ENCODE measurements around the gene HYKK.
"Not testable (repeated sequence)": the region's sequence is repeated elsewhere in the genome, so short reads cannot be mapped to it uniquely, and the experiment has no call there.

HYKK gene

GRCh38 chr15:78508272-78508671 lies 895 bp downstream of the HYKK start:
- no peak for ATAC-seq
- TF ChIP-seq CSRNP3 (CRISPR knock-in tag; IDR thresholded peaks at IDR 0.05) (no peak), OSR1 (CRISPR knock-in tag; IDR thresholded peaks at IDR 0.05) (no peak), TCF4 (CRISPR knock-in tag; IDR thresholded peaks at IDR 0.05; ENCODE audit: borderline replicate concordance) (no peak), ZFP30 (CRISPR knock-in tag; IDR thresholded peaks at IDR 0.05) (no peak), PPARA (CRISPR knock-in tag; IDR thresholded peaks at IDR 0.05; ENCODE audit: borderline replicate concordance) (no peak), GLIS3 (CRISPR knock-in tag; IDR thresholded peaks at IDR 0.05) (no peak), BACH2 (CRISPR knock-in tag; IDR thresholded peaks at IDR 0.05; ENCODE audit: borderline replicate concordance) (no peak), ZNF8 (CRISPR knock-in tag; IDR thresholded peaks at IDR 0.05) (no peak), CREB5 (CRISPR knock-in tag; IDR thresholded peaks at IDR 0.05; ENCODE audit: low read depth) (no peak), ISL1 (CRISPR knock-in tag; IDR thresholded peaks at IDR 0.05) (no peak), PATZ1 (CRISPR knock-in tag; IDR thresholded peaks at IDR 0.05; ENCODE audit: borderline replicate concordance) (no peak), ARNTL (CRISPR knock-in tag; IDR thresholded peaks at IDR 0.05; ENCODE audit: borderline replicate concordance, low read depth) (no peak), ESRRG (CRISPR knock-in tag; IDR thresholded peaks at IDR 0.05) (no peak)

- TF ChIP-seq ESRRG (CRISPR knock-in tag; IDR thresholded peaks at IDR 0.05) (no peak), ZC3H10 (CRISPR knock-in tag; IDR thresholded peaks at IDR 0.05) (no peak), ARNTL (CRISPR knock-in tag; IDR thresholded peaks at IDR 0.05; ENCODE audit: borderline replicate concordance, low read depth) (no peak), ZNF8 (CRISPR knock-in tag; IDR thresholded peaks at IDR 0.05) (no peak), GLIS3 (CRISPR knock-in tag; IDR thresholded peaks at IDR 0.05) (no peak), PPARA (CRISPR knock-in tag; IDR thresholded peaks at IDR 0.05; ENCODE audit: borderline replicate concordance) (no peak), CREB5 (CRISPR knock-in tag; IDR thresholded peaks at IDR 0.05; ENCODE audit: low read depth) (no peak), SNAI2 (CRISPR knock-in tag; IDR thresholded peaks at IDR 0.05) (no peak), CSDC2 (CRISPR knock-in tag; IDR thresholded peaks at IDR 0.05) (no peak), TCF4 (CRISPR knock-in tag; IDR thresholded peaks at IDR 0.05; ENCODE audit: borderline replicate concordance) (no peak), OSR1 (CRISPR knock-in tag; IDR thresholded peaks at IDR 0.05) (no peak), POU6F1 (CRISPR knock-in tag; IDR thresholded peaks at IDR 0.05; ENCODE audit: borderline replicate concordance, low read depth) (no peak), ZNF565 (CRISPR knock-in tag; conservative IDR thresholded peaks at IDR 0.05; ENCODE audit: low read depth) (no peak), RARB (CRISPR knock-in tag; IDR thresholded peaks at IDR 0.05) (no peak)
- ATAC-seq = no peak
These were observed 2.4 kb downstream of the HYKK start for GRCh38 chr15:78509726-78510312.

- not testable (repeated sequence) for ATAC-seq
These were observed 12.7 kb downstream of the HYKK start for GRCh38 chr15:78520035-78520434.

- no peak for ATAC-seq
- TF ChIP-seq TCF4 (CRISPR knock-in tag; IDR thresholded peaks at IDR 0.05; ENCODE audit: borderline replicate concordance) (no peak), SNAI2 (CRISPR knock-in tag; IDR thresholded peaks at IDR 0.05) (no peak), CSDC2 (CRISPR knock-in tag; IDR thresholded peaks at IDR 0.05) (no peak), CSRNP3 (CRISPR knock-in tag; IDR thresholded peaks at IDR 0.05) (no peak)
These were observed 16.9 kb downstream of the HYKK start for GRCh38 chr15:78524230-78524629.

Measured in SK-N-SH treated with all-trans-retinoic acid at 6 μM for 48 hours (cell line).